Globus pallidus (tissue), 1 donor: Measurements from ENCODE around the gene PYGO2.

Source experiments
- DNase-seq: peaks from one replicate; pipeline ENCODE4 v3.0.0-alpha.2; 2015; ENCODE audit warnings: low spot score

PYGO2 gene, protein sequence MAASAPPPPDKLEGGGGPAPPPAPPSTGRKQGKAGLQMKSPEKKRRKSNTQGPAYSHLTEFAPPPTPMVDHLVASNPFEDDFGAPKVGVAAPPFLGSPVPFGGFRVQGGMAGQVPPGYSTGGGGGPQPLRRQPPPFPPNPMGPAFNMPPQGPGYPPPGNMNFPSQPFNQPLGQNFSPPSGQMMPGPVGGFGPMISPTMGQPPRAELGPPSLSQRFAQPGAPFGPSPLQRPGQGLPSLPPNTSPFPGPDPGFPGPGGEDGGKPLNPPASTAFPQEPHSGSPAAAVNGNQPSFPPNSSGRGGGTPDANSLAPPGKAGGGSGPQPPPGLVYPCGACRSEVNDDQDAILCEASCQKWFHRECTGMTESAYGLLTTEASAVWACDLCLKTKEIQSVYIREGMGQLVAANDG

DNA sequence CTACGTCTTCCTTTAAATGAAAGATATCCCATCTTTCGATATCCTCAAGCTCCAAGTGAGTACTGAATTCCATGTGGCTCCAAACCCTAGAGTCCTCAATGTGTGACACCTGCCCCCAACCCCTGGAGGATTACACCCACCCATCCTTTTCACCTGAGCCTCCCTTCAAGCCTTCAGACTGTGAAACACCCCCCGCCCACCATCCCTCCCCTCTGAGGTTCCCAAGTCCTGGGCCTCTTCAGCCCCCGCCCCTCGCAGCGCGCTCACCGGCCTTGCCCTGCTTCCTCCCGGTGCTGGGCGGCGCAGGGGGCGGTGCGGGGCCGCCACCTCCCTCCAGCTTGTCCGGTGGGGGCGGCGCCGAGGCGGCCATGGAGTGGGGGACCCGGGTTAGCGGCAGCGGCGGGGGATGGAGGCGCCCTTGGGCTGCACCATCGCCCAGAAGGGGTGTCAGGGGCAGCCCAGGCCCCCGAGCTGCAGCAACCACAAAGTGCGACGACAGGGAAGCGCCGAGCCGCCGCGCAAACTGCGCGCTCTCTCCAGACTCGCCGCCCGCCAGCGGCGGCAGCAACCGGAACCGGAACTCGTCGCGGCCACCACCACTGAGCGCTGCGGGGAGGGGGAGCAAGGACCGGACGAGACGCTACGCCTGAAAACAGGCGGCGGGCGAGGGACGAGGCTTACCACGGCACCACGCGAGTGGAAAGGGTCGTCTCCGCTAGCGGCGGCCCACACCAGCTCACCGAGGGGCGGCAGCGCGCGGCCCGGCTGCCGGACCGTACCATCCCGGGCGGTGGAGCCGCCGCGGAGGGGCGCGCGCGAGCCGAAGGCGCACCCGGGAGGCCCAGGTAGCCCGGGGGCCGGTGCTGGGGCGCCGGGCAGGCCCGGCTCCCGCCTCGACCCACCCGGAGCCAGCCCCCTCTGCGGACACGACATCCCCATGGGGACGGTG lies at the start of gene PYGO2:
Gene PYGO2 (minus strand): TSS at position 576 of the 949 bp plus-strand sequence. CDS start 206 bp downstream, at position 370.
- DNase-seq: peak; percentile 64

DNA sequence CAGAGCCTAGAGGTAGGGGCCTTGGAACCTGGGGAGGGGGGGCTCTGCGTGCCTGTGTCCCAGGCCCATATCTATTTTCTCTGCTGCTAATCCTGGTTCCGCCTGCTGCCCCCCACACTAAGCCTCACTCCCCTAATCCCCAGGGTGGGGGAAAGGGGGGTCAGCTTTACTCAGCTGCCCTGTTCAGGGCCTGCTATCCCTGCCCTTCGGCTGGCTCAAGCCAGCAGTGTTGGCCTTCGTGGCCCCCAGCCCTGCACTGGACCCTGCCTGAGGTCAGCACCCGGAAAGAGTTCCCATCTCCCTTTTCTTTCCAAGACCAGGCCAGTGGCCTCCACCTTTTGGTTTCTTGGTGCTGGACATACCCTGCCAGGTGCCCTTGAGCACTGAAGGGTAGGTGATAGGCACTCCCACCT lies 49.4 kb upstream of the PYGO2 start:
- no peak for DNase-seq

DNA sequence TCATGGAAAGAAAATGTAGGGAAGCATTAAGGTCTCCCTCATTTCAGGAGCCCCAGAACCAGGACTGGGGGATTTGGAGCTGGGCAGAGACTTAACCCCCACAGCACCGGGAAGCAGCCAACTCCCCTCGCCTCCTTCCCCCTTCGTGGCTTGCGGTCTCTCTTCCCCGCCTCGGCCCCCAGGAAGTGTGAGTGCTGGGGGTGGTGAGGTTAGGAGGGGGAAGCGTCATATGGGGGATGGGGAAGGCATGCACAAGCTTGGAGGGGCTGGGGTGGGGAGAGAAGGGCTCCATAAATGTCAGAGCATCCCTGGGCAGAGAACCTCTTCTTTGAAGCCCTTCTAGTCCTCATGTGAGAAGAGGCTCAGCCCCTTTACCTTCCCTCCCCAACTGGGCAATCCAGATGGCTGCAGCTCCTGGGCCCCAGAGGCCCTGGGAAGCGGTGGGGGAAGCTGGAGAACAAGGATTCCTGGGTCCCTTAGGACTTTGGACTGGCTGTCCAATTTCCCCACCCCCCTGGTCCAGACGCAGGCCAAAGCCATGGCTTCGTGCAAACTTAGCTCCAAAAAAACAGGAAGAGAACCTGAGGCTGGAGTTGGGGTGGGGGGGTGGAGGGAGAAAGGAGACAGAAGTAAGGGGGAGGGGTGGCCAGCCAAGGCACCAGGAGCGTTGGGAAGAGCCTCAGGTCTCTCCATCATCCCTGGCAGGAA lies 48.8 kb upstream of the PYGO2 start:
- no peak for DNase-seq

DNA sequence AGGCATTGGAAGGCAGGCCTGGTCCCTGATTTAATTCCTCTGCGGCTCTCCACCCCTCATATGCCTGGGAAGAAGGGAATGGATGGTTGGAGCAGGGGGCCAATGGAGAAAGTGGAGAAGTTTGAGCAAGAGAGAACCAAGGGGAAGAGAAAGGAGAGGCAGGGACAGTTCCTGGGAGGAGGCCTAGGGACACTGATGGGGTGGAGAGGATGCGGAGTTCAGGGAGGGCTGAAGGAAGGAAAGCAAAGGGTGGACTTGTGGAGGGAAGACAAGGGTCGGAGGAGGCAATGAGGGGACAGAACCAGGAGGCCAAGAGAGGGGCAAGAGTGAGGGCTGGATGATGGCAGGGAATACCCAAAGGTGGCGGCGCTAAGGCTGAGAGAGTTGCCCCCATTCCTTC lies 48.2 kb upstream of the PYGO2 start:
- no peak for DNase-seq

DNA sequence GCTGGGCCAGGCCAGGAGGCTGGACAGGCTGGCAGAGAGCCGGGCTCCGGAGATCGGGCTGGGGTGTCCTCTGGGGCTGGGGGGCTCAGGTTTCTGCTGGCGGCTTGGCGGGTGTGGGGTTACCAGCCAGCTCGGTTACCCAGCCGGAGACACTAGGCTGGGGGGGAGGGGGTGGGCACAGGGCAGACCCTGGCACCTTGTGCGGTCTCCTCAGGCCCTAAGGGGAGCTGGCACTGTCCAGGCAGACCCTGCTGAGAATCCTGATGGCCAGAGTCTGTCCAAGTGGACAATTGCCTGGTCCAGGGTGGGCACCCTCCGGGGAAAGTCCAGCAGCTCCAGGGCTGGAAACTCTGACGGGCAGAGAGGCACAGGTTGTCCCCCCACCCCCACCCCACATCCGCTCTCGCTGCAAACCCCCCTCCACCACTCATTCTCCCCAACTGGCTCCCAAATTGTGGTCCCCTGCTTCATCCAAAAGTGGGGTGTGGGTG lies 47.7 kb upstream of the PYGO2 start:
- no peak for DNase-seq

DNA sequence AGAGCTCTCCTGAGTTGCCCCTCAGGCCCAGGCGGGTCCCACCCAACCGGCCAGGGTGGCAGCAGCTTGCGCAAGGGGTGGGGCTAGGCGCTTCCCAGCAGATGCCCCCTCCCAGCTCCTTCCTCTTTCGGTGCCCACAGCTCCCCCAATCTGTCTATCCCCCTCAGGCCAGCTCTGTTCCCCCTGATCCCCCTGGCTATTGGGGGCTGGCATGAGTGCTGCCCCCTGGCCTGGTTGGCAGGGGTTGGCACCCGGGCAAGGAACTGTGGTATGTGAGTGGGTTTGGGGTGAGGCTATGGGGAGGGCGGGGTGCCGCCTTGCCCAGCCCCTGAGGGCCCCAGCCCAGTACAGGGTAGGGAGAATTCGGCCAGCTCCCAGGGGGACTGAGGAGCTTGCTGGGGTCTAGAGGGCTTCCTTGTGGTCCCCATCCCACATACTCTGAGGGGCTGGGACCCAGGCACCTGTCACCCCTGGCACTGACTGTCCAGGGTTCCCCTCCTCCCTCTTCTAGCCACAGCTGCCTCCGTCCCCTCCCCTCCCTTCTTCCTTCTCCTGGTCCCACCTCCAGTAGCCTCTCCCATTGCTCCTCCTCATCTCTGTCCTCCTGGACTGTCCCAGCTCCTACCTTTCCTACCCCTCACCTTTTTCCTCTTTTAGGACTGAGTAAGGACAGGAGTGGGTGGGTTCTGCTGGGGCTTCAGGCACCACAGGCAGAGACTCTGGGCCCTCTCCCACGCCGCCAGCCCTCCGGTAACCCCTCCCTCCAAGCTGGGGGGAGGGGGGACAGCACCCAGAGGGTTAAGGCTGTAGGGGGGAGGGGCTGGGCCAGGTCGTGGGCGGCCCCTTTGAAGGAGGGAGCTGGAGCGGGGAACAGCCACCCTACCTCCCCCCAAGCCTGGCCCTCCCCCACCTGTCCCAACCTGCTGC lies 46.7 kb upstream of the PYGO2 start:
- no peak for DNase-seq

DNA sequence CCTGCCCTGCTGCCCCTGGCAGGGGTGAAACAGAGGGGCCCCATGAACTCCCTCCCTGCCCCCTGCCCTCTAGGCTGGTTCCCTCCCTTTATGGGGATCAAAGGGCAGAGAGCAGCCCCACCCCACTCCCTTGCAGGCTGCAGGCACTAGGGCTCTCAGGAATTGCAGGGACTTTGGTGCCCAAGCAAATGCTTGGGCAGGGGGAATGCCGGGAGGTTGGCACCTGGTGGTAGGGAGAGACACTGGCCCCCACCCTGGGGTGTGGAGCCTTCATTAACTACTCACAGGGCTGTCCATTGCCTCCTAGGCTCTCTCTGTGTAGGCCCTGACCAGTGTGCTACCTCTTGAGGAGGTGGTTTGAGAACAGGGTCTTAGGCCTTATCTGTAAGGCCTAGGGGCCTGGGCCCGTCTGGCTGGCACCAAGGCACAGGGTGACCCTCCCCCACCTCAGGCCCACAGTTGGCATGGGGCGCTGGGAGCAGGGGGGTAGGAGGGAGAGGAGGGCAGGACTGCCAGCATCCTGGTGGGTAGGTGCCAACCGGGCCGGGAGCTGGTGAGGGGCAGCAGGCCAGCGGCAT lies 45.8 kb upstream of the PYGO2 start:
- DNase-seq: no peak

DNA sequence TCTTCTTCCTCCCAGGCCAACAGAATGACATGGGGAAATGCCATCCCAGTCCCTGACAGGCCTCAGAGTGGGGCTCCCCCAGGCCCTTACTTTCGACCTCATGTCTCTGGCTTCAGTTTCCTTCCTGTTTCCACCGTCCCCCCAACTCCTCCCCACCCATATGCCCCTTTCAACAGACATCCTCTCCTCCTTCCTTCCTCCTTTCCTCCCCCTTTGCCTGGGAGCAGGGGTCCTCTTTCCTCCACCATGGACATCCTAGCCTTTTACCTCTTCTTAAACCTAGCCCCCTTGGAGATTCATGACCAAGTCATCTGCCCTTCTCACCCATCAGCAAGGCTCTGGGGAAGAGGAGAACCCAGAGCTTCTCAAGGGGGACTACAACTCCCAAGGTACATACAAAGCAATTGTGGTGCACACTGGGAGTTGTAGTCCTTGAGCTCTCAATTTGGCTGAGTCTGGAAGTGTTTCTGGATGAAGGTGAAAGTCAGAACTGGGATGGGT lies 45.1 kb upstream of the PYGO2 start:
- peak; percentile 69 for DNase-seq

DNA sequence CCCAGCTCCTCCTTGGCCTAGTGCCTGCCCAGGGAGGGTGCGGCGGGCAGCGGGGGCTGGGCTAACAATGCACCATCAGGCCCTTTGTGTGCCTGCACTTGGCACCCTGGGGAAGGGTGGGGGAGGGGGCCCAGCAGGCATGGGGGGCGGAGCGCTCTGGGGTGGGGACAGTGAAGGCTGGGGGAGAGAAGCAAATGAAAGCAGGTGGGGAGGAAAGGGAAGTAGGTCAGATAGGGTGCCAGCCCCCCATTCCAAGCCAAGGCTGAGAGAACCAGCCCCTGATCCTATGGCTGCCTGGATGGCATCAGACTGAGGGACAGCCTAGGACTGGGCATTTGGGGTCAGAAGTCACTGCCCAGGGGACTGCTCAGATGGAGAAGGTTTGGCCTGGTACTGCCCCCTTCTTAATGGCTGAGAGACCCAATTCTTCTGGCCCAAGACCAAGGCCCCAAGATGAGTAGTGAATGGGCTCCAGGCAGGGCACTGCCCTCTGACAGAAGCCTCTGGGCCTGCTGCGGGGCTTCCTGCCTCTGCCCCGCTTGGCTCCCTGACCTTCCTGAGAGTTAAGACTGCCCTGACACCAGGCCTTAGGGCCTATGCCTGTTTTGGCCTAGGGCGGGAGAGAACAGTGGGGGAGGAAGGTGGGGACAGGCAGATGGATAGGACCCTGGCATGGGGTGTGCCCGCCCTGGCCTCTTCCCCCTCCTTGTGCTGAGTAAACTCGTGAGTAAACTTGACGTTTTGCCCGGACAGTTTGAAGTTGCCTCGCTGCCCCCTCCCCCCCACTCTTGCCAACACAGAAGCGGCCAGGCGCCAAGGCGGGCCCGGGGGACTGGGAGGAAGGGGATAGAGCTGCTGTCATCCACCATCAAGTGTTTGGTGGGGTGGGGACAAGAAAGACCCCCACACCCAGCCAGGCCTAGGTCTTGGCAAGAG lies 43.8 kb upstream of the PYGO2 start:
- peak; percentile 84 for DNase-seq

DNA sequence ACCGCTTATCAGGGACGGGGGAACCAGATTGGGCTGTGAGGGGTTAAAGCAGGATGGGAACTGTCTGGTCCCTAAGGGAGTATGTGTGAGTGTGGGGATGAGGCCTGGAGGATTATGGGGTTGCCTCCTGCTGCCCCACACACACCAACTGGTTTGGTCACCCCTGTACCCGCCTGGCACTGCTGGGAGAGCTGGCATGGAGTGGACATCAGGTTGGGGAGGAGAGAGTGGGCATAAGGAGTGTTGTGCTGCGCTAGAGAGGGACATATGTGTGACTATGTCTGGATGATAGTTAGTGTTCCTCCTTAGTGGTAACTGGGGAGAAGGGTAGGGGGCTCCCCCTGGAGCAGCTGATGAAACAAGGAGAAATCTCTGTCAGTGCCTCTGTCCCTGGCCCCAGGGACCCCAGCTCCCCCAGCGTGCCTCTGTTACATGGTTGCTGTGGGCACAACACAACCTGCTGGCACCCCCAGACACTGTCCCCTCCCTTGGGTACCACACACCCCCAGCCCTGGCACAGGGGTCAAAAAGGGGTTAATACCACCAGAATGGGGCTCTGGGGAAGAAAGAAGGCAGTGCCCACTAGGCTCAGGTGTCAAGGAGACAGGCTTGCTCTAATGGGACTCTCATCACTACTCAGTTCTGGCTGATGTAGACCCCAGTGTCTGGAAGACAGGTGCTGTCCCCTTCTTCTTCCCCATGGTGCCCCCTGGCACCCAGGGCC lies 42.9 kb upstream of the PYGO2 start:
- DNase-seq: peak; percentile 72

DNA sequence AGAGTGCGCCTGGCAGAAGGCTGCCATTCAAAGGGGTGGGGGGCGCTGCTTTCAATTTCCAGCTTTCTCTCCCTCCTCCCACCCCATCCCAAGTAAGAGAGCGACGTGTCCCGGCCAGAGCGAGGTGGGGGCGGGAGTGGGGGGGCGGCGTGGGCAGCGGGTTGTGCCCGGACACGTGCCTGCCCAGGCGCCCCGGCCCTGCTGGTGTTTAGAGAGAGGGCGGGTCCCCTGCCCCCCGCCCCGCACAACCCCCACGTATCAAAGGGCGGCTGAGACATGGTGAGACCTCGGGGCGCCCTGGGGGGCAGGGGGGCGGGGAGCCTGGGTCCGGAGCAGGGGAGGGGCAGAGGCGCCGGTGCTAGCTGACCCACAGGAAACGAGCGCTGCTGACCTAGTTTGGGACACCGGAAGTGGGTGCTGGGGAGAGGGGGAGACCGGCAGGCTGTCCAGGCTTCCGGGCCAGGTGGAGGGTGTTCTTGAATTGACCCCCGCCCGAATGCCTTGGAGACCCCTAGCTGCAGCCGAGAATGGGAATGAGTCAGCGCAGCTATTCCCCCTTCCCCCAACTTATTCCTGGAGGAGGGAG lies 42.3 kb upstream of the PYGO2 start:
- peak; percentile 70 for DNase-seq

DNA sequence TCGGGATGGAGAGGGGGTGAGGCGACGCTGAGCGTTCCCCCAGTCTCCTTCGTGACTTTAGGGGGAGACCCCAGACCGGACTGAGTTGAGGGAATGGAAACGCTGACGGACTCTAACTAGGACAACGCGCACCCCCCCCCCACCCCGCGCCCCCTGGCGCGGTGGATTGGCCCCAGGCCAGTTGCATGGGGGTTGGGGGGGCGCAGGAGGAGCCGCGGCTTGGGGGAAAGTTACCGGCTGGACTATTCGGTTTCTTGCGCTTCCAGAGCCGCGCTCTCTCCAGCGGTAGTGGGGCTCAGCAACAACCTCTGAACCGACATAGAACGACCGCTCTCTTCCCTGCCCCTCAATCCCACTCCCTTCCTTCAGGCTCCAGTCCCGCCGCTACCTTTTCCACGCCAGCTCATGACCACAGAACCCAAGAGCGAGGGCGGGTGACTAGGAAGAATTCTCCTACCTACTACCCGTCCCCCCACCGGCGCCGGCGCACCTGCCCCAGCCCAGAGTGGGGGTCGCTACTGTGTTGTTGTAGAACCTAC lies 41.7 kb upstream of the PYGO2 start:
- no peak for DNase-seq

DNA sequence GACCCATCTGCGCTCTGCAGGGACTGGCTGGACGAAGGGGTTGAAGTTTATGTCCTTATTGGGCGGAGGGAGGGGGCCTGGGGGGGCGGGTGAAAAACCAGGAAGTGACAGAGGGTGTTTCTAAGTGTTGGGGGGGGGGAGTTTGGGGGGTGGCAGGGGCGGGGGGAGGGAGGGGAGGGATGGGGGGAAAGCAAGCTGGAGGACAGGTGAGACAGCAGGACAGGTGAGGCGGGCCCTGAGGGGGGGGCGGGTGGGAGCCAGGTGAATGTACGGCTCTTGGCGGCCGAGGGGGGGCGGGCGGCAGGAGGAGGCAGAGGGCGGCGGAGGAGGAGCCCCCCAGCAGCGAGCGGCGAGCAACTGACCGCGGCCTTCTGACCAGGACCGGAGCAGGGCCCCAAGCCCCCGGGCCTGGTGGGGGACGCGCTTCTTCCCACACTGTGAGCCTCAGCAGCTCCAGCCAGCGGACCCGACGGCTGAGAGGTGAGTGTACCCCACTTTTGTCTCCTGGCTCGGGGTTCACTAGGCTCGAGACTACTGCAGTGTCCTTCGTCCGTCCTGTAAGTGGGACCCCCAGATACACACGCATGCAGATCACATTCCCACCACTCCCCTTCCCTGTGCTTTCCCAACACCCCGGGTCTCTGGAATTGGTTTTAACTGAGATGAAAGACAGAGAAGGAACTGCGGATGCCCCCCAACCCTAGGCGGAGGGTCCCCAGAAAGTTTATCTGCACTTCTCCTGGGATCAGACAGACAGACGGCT lies 41.1 kb upstream of the PYGO2 start, which contains the start of gene ZBTB7B:
Gene ZBTB7B (plus strand): TSS at position 339 of the 763 bp plus-strand sequence. CDS start 11,859 bp downstream, outside the sequence.
- no peak for DNase-seq

DNA sequence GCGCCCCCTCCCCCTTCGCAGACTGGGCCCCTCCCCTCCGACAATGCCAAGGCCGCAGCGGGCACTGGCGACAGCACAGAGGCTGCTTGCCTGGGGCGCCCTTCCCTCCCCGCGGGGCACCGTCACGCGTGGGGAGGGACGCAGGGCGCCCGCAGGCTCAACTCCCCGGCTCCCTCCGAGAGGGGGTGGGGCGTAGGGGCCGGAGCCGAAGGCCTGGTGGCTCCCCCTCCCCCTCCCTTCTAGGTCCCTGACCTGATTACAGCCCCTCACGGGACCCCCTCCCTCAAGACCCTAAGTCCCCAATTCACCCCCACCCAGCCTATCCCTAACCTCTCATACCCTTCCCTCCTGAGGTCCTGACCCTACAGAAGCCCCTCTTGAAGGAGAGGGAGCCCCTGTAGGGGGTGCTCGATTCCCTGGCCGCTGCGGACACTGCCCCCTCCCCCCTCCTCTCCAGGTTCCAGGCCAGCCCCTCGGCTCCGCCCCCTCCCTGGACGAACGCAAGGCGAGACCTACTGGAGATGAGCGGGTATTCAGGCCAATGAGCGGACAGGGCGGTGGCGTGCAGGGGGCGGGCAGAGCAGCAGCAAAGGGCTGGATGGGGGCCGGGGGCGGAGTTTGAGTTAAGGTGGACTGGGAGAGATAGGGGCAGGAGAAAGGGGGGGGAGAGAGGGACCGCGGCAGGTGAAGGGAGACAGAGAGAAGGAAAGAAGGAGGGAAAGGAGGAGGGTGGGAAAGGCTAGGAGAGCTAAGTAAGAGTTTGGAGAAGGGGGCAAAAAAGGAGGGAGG lies 40.3 kb upstream of the PYGO2 start:
- peak; percentile 100 for DNase-seq

DNA sequence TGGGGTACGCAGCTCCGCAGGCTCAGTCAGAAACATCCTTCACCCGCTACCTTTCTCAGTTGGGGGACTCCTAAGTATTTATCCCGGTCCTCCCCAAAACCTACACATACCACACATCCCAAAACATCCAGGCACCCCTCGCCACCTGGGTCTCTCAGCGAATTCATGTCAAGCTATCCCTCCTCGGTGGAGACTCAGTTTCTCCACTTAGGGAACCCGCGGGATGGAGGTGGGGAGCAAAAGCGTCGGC lies 39.8 kb upstream of the PYGO2 start:
- DNase-seq: no peak

DNA sequence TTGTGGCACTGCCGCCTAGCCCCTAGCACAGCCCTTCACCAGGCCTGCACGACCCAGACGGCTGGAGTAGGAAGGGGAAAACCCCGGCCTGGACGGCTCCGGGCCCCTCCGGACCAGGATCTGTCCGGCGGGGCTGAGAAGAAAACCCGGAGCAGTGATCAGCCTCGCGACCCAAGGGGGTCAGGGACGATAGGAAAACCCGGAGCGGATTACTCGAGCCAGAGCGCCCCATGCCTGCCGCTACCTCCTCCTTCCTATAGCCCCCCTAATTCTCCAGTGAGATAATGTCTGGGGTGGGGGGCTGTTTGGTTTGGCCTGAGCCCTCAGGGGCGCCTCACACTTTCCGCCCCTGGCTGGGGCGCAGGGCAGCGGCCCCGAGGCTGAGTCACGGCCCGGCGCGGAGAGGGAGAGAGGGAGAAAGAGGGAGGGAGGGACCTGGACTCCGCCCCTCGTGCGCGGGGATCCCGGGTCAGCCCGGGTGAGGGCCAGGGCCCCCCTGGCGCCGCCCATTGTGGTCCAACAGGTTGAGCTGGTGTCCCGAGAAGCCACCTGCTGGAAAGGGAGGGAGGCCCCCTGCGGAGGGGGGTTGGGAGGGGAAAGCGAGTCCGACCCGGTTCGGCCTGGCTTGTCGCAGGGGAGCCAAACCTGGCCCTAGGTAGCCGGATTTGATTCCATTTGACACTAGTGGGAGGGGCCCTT lies 39.3 kb upstream of the PYGO2 start:
- peak; percentile 89 for DNase-seq
